Fibroblast of upper back skin (primary cell): ENCODE data around the gene OR1J4.
"Not testable (repeated sequence)": the region's sequence is repeated elsewhere in the genome, so short reads cannot be mapped to it uniquely, and the experiment has no call there.

ENCODE experiments used
- DNase-seq: peaks from one replicate; pipeline ENCODE4 v3.0.0-alpha.2; 2013

OR1J4 gene

GRCh38 chr9:122518841-122519240, at the start of gene OR1J4:
Gene OR1J4 (plus strand): TSS chr9:122519141. CDS start chr9:122519141, 0 bp downstream.
- DNase-seq: no peak

GRCh38 chr9:122474561-122474960, 44.4 kb upstream of the OR1J4 start:
- DNase-seq: no peak

- no peak for DNase-seq
These were observed 43.2 kb upstream of the OR1J4 start for GRCh38 chr9:122475717-122476116.

- DNase-seq: no peak
These were observed 41.6 kb upstream of the OR1J4 start for GRCh38 chr9:122477346-122477745.

GRCh38 chr9:122477826-122478225, 41.1 kb upstream of the OR1J4 start, which contains the start of gene OR1J1:
Gene OR1J1 (minus strand): TSS chr9:122477926. CDS start chr9:122477926, 0 bp downstream.
- DNase-seq: no peak

- DNase-seq: no peak
These were observed 39.9 kb upstream of the OR1J4 start for GRCh38 chr9:122479062-122479461.

GRCh38 chr9:122498883-122499288, 20.1 kb upstream of the OR1J4 start:
- DNase-seq: peak; percentile 16

- no peak for DNase-seq
These were observed 12.0 kb upstream of the OR1J4 start for GRCh38 chr9:122506964-122507363.

GRCh38 chr9:122510502-122510901, 8.4 kb upstream of the OR1J4 start, which contains the start of gene OR1J2:
Gene OR1J2 (plus strand): TSS chr9:122510802. CDS start chr9:122510802, 0 bp downstream.
- DNase-seq: no peak

GRCh38 chr9:122518226-122518625, 715 bp upstream of the OR1J4 start:
- DNase-seq: no peak

GRCh38 chr9:122519376-122519775, 435 bp downstream of the OR1J4 start:
- DNase-seq: no peak

- DNase-seq: no peak
These were observed 7.7 kb downstream of the OR1J4 start for GRCh38 chr9:122526602-122527001.

- no peak for DNase-seq
These were observed 8.3 kb downstream of the OR1J4 start, which contains the start of gene OR1N1 for GRCh38 chr9:122527193-122527592. Gene OR1N1 (minus strand): TSS chr9:122527293. CDS start chr9:122527293, 0 bp downstream.

- DNase-seq: not testable (repeated sequence)
These were observed 12.2 kb downstream of the OR1J4 start for GRCh38 chr9:122531157-122531556.

- DNase-seq: no peak
These were observed 17.2 kb downstream of the OR1J4 start for GRCh38 chr9:122536134-122536533.

- DNase-seq: not testable (repeated sequence)
These were observed 18.1 kb downstream of the OR1J4 start for GRCh38 chr9:122537066-122537465.

- DNase-seq: no peak
These were observed 19.8 kb downstream of the OR1J4 start for GRCh38 chr9:122538757-122539156.

GRCh38 chr9:122546196-122546595, 27.3 kb downstream of the OR1J4 start:
- no peak for DNase-seq

GRCh38 chr9:122551371-122551770, 32.4 kb downstream of the OR1J4 start:
- no peak for DNase-seq

- DNase-seq: no peak
These were observed 33.9 kb downstream of the OR1J4 start, which contains the start of gene OR1N2 for GRCh38 chr9:122552812-122553211. Gene OR1N2 (plus strand): TSS chr9:122553112. CDS start chr9:122553212, 100 bp downstream.

GRCh38 chr9:122561446-122561845, 42.5 kb downstream of the OR1J4 start:
- DNase-seq: no peak

GRCh38 chr9:122562134-122562760, 43.3 kb downstream of the OR1J4 start:
- DNase-seq: no peak

GRCh38 chr9:122567901-122568300, 49.0 kb downstream of the OR1J4 start:
- no peak for DNase-seq
